PFSK-1 (cell line): ENCODE measurements around the gene MRPL33.

Experiments used
- FOXP2 ChIP-seq: optimal IDR thresholded peaks from 2 replicates; pipeline ENCODE3; 2011; ENCODE audit warnings: borderline replicate concordance, control low read depth, inconsistent platforms; ENCODE audit not compliant: insufficient read depth; ENCODE audit errors: extremely low read length, extremely low read depth
- POLR2AphosphoS5 ChIP-seq: IDR thresholded peaks from 2 replicates; pipeline ENCODE4 v1.6.1; 2012; ENCODE audit warnings: low read depth, mild to moderate bottlenecking, control low read depth, low read length, moderate library complexity
- SIN3A ChIP-seq: IDR thresholded peaks from 2 replicates; pipeline ENCODE4 v1.6.1; 2012; ENCODE audit warnings: mild to moderate bottlenecking, low read length, moderate library complexity, borderline replicate concordance; ENCODE audit not compliant: insufficient read depth
- TAF1 ChIP-seq: IDR thresholded peaks from 2 replicates; pipeline ENCODE4 v1.6.1; 2012; ENCODE audit warnings: low read length, control low read depth, borderline replicate concordance; ENCODE audit not compliant: insufficient read depth
- TF ChIP-seq, protein P1 (sequence below), 2 experiments: IDR thresholded peaks; 2 replicates each; pipeline versions ENCODE4 v1.6.1 to v1.8.0; 2011 to 2012; ENCODE audit warnings: low read depth in 2 of 2, low read length in 2 of 2, control low read depth in 1 of 2, inconsistent platforms in 1 of 2, mild to moderate bottlenecking in 1 of 2, moderate library complexity in 1 of 2; ENCODE audit not compliant: insufficient read depth in 1 of 2

MRPL33 gene

DNA sequence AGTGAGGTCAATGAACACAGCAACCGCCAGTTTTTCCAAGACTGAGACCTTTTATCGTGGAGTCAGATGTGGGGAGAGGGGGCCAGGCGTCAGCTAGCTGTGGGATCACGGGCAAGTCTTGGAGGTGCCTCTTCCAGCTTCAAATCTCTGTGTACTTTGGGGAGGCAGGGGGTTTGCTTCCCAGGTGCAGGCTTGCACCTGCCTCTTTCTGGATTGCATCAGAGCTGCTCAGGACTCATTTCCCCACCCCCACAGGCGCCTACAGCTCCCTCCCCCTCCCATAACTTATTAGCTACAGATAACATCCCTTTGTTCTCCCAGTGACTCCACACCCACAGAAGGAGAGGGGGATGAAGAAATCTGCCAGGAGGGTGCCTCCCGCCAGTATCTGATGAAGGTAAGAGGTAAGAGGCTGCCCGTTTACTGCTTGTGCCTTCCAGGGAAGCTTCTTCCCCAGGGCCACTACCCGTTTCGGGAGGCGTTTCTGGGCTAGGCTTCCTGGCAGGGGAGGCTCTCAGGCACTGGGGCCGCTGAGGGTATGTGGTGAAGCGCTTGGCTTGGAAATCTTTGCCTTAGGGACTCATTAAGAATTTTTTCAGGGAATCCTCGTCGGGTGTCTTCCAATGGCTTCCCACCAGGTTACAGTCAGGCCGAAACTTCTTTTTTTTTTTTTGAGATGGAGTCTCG, 18.8 kb upstream of the MRPL33 start:
- TF ChIP-seq, protein P1, sequence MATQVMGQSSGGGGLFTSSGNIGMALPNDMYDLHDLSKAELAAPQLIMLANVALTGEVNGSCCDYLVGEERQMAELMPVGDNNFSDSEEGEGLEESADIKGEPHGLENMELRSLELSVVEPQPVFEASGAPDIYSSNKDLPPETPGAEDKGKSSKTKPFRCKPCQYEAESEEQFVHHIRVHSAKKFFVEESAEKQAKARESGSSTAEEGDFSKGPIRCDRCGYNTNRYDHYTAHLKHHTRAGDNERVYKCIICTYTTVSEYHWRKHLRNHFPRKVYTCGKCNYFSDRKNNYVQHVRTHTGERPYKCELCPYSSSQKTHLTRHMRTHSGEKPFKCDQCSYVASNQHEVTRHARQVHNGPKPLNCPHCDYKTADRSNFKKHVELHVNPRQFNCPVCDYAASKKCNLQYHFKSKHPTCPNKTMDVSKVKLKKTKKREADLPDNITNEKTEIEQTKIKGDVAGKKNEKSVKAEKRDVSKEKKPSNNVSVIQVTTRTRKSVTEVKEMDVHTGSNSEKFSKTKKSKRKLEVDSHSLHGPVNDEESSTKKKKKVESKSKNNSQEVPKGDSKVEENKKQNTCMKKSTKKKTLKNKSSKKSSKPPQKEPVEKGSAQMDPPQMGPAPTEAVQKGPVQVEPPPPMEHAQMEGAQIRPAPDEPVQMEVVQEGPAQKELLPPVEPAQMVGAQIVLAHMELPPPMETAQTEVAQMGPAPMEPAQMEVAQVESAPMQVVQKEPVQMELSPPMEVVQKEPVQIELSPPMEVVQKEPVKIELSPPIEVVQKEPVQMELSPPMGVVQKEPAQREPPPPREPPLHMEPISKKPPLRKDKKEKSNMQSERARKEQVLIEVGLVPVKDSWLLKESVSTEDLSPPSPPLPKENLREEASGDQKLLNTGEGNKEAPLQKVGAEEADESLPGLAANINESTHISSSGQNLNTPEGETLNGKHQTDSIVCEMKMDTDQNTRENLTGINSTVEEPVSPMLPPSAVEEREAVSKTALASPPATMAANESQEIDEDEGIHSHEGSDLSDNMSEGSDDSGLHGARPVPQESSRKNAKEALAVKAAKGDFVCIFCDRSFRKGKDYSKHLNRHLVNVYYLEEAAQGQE (IDR thresholded peaks at IDR 0.05; ENCODE audit: insufficient read depth in 1 of 2, low read depth in 2 of 2, low read length in 2 of 2): no peak
- no peak for TF ChIP-seq SIN3A
- no peak for TF ChIP-seq POLR2AphosphoS5

DNA sequence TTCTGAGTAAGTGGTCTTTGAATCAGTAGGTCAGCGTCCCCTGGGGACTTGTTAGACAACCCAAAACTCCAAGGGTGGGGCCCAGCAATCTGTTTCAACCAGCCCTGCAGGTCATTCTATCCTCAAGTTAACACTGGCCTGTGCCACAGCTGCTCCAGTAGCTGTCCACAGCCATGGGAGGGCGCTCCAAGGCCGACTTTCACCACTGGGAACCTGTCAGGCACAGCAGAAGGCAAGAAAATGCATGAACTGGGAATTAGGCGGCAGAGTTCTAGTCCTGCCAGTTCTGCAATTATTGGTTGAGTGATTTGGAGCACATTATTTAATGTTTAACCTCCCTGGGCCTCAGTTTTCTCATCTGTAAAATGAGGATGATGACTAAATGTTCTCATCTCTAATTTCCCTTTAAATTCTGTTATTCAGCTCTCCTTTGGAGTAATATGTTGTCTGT, 17.4 kb upstream of the MRPL33 start:
- TF ChIP-seq TAF1 (no peak), POLR2AphosphoS5 (no peak), SIN3A (no peak), FOXP2 (peak; percentile 50)
- TF ChIP-seq, protein P1 (IDR thresholded peaks at IDR 0.05; ENCODE audit: insufficient read depth in 1 of 2, low read depth in 2 of 2, low read length in 2 of 2): no peak

DNA sequence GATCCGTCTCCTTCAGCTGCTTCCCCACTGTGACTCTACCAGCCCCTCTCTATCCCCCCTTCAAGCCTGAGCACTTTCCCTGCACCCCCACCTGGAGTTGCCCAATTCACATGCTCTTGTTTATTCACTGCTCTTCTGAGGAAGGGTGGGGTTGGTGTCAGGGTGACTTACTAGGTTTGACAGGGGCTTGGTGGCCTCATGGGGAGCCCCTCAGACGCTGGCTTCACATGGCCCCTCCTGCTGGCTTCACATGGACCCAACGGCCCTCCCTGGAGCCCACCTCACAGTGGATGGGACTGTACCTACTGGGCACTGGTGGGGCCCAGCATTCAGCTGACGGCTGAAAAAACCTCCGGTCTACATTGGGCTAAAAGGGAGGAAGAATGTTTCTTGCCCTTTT, 16.7 kb upstream of the MRPL33 start:
- TF ChIP-seq FOXP2: no peak
- TF ChIP-seq SIN3A: no peak
- TF ChIP-seq TAF1: no peak
- TF ChIP-seq, protein P1 (IDR thresholded peaks at IDR 0.05; ENCODE audit: insufficient read depth in 1 of 2, low read depth in 2 of 2, low read length in 2 of 2): no peak
- TF ChIP-seq POLR2AphosphoS5: no peak

DNA sequence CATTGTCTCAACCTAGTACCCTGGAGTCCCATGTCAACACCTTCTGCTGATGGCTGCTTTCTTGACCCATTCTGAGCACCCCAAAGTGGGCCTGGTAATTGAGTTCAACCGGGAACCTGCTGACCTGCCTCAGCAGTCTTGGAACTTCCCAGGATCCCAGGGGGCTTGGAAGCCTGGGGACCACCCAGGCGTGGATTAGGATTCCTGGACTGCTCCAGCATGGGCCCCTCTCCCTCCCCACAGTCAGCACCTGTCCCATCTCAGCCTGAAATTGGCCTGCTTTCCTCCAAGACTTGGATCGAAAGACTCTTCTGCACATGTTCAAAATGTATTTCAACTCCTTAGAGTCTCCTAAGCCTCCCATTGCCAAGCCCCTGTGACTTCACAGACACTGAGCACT, 15.4 kb upstream of the MRPL33 start:
- TF ChIP-seq SIN3A: no peak
- TF ChIP-seq POLR2AphosphoS5: no peak
- no peak for TF ChIP-seq TAF1
- no peak for TF ChIP-seq FOXP2
- TF ChIP-seq, protein P1 (IDR thresholded peaks at IDR 0.05; ENCODE audit: insufficient read depth in 1 of 2, low read depth in 2 of 2, low read length in 2 of 2): no peak
